Brain microvascular endothelial cell (primary cell): Measurements from ENCODE around the gene CACNA1B.

Experiments
- DNase-seq: peaks from one replicate; pipeline ENCODE4 v3.0.0-alpha.2; 2020
- H3K27ac ChIP-seq: fragments of 250-450 bp; sonication (Bioruptor Pico); 2 replicates; pipeline ENCODE4 v1.5.1; 2020; ENCODE audit warnings: mild to moderate bottlenecking, moderate library complexity
- H3K27me3 ChIP-seq: fragments of 250-450 bp; sonication (Bioruptor Pico); replicated peaks from 2 replicates; pipeline ENCODE4 v1.5.1; 2020; ENCODE audit warnings: mild to moderate bottlenecking
- H3K36me3 ChIP-seq: fragments of 250-450 bp; sonication (Bioruptor Pico); replicated peaks from 2 replicates; pipeline ENCODE4 v1.5.1; 2020; ENCODE audit warnings: mild to moderate bottlenecking
- H3K4me3 ChIP-seq: 2 replicates; pipeline ENCODE4 v1.5.1; 2011; ENCODE audit warnings: low read depth, mild to moderate bottlenecking, control low read depth, low read length, moderate library complexity
- CTCF ChIP-seq: IDR thresholded peaks from 2 replicates; pipeline ENCODE4 v1.5.1; 2011; ENCODE audit warnings: low read depth, mild to moderate bottlenecking, moderate library complexity, low read length, control low read depth, inconsistent platforms; ENCODE audit errors: missing control alignments
- in situ Hi-C: cut with HindIII; loops from 2 replicates; pipeline ENCODE4 v1.10.0; 2017; ENCODE audit warnings: low sequenced_read_pairs, low pct_ligation_motif_present

CACNA1B gene

GRCh38 chr9:138021251-138022056 lies 143.9 kb downstream of the CACNA1B start:
- H3K36me3 ChIP-seq: no peaks in the 10 kb centered on the region
- in situ Hi-C loops: no loop called here
- no peak overlapping the region for H3K4me3 ChIP-seq
- DNase-seq: no peak
- no peak overlapping the region for H3K27ac ChIP-seq
- peaks cover 22% of the 10 kb centered on the region for H3K27me3 ChIP-seq
- no peak for TF ChIP-seq CTCF

- no peak overlapping the region for H3K27ac ChIP-seq
- no peak overlapping the region for H3K4me3 ChIP-seq
- H3K27me3 ChIP-seq: peaks cover 22% of the 10 kb centered on the region
- H3K36me3 ChIP-seq: no peaks in the 10 kb centered on the region
- in situ Hi-C loops: no loop called here
- DNase-seq: no peak
- TF ChIP-seq CTCF: peak; percentile 39
Measured at GRCh38 chr9:138022121-138022741, 144.6 kb downstream of the CACNA1B start.

- in situ Hi-C loops: no loop called here
Measured at GRCh38 chr9:138022756-138023393, 145.3 kb downstream of the CACNA1B start.

GRCh38 chr9:138023394-138024124 lies 146.0 kb downstream of the CACNA1B start:
- Histone ChIP-seq H3K27me3 (peaks cover 22% of the 10 kb centered on the region), H3K4me3 (no peak overlapping the region), H3K27ac (no peak overlapping the region), H3K36me3 (no peaks in the 10 kb centered on the region)
- in situ Hi-C loops: no loop called here
- TF ChIP-seq CTCF: no peak
- no peak for DNase-seq

More at GRCh38 chr9:138022756-138023393, 145.3 kb downstream of the CACNA1B start:
- no peak overlapping the region for H3K27ac ChIP-seq
- TF ChIP-seq CTCF: no peak
- no peak overlapping the region for H3K4me3 ChIP-seq
- peaks cover 22% of the 10 kb centered on the region for H3K27me3 ChIP-seq
- H3K36me3 ChIP-seq: no peaks in the 10 kb centered on the region
- no peak for DNase-seq

GRCh38 chr9:138024131-138024530 lies 146.5 kb downstream of the CACNA1B start:
- H3K36me3 ChIP-seq: no peaks in the 10 kb centered on the region
- H3K27ac ChIP-seq: no peak overlapping the region
- no peak for DNase-seq
- H3K4me3 ChIP-seq: no peak overlapping the region
- peaks cover 22% of the 10 kb centered on the region for H3K27me3 ChIP-seq
- no peak for TF ChIP-seq CTCF
- in situ Hi-C loops: no loop called here
